ENCODE data around the gene TBC1D10B.
A peak's percentile ranks its signal among the peaks of the same experiment; 100 is the strongest.

The TBC1D10B gene

GRCh38 chr16:30372725-30373124 is 2.4 kb upstream of the TBC1D10B start:
- FAIRE-seq: no peak

- FAIRE-seq: no peak
Observed at GRCh38 chr16:30372038-30372712, 1.9 kb upstream of the TBC1D10B start.

GRCh38 chr16:30371248-30371816 is 1.0 kb upstream of the TBC1D10B start:
- no peak for FAIRE-seq

- FAIRE-seq: no peak
Observed at GRCh38 chr16:30369938-30370455, 297 bp downstream of the TBC1D10B start.

GRCh38 chr16:30369091-30369937 is 980 bp downstream of the TBC1D10B start:
- FAIRE-seq: no peak

GRCh38 chr16:30368792-30369090 is 1.6 kb downstream of the TBC1D10B start:
- FAIRE-seq: no peak

- FAIRE-seq: no peak
Observed at GRCh38 chr16:30368122-30368791, 2.0 kb downstream of the TBC1D10B start.

GRCh38 chr16:30367349-30368009 is 2.8 kb downstream of the TBC1D10B start:
- FAIRE-seq: no peak

GRCh38 chr16:30366511-30366910 is 3.8 kb downstream of the TBC1D10B start:
- FAIRE-seq: no peak

- FAIRE-seq: no peak
Observed at GRCh38 chr16:30365200-30365599, 5.1 kb downstream of the TBC1D10B start.

- FAIRE-seq: no peak
Observed at GRCh38 chr16:30361180-30361579, 9.1 kb downstream of the TBC1D10B start.

- no peak for FAIRE-seq
Observed at GRCh38 chr16:30359871-30360170, 10.5 kb downstream of the TBC1D10B start.

- FAIRE-seq: no peak
Observed at GRCh38 chr16:30358990-30359870, 11.1 kb downstream of the TBC1D10B start.

GRCh38 chr16:30358577-30358936 is 11.7 kb downstream of the TBC1D10B start:
- FAIRE-seq: no peak

GRCh38 chr16:30357715-30358576 is 12.3 kb downstream of the TBC1D10B start:
- FAIRE-seq: no peak

GRCh38 chr16:30357085-30357714 is 13.1 kb downstream of the TBC1D10B start:
- FAIRE-seq: no peak

GRCh38 chr16:30356401-30357084 is 13.8 kb downstream of the TBC1D10B start:
- no peak for FAIRE-seq

GRCh38 chr16:30355954-30356308 is 14.4 kb downstream of the TBC1D10B start:
- FAIRE-seq: no peak

- FAIRE-seq: peak; percentile 96
Observed at GRCh38 chr16:30355144-30355953, 14.9 kb downstream of the TBC1D10B start, which contains the start of gene CD2BP2. Gene CD2BP2 (minus strand): TSS chr16:30355308. CDS start chr16:30354681, 627 bp downstream.

Data from islet of Langerhans (tissue), 1 donor.